Panc1 (cell line): ENCODE results near the gene SETDB2. TPM values are rescaled to one million over a fixed set of nuclear protein-coding genes. Genes with fewer than 3 reads are reported as not detected.

Experiments
- ATAC-seq: fragments of 200-7000 bp; cut with Tn5 transposase; 2 replicates; pipeline ENCODE4 v1.9.1; 2020; ENCODE audit warnings: mild to moderate bottlenecking, moderate library complexity
- BruUV-seq: library from RNA; stranded (reverse); fragments of 400-500 nt; replicated peaks from 2 replicates; lab custom pipeline; 2021; lab: Mats Ljungman, UMichigan
- CTCF ChIA-PET: fragments of 300-600 bp; sonication (Branson Sonifier 250); formaldehyde crosslinking; loops from one replicate; lab custom pipeline; 2022; ENCODE audit warnings: antibody characterized with exemption; lab: Charles Lee
- POLR2A ChIA-PET: fragments of 300-600 bp; sonication (Branson Sonifier 250); formaldehyde crosslinking; loops from one replicate; lab custom pipeline; 2022; ENCODE audit warnings: antibody characterized with exemption; lab: Charles Lee
- DNase-seq: peaks from one replicate; pipeline ENCODE4 v3.0.0-alpha.2; 2010; ENCODE audit warnings: low read depth, low spot score
- H3K27ac ChIP-seq: 2 replicates; pipeline ENCODE4 v1.5.1; 2011; ENCODE audit warnings: mild to moderate bottlenecking, low read length, inconsistent platforms
- H3K27me3 ChIP-seq: fragments of 200-500 bp; sonication (Bioruptor generic); 2 replicates; pipeline ENCODE4 v1.6.0; 2014; ENCODE audit warnings: low read length, inconsistent platforms; ENCODE audit not compliant: control insufficient read depth, insufficient read depth
- H3K36me3 ChIP-seq: fragments of 200-500 bp; sonication (Bioruptor generic); 2 replicates; pipeline ENCODE4 v1.5.1; 2014; ENCODE audit warnings: inconsistent platforms, mild to moderate bottlenecking, low read length, moderate library complexity; ENCODE audit not compliant: control insufficient read depth, insufficient read depth
- H3K4me1 ChIP-seq: 2 replicates; pipeline ENCODE4 v1.5.1; 2011; ENCODE audit warnings: inconsistent platforms, mild to moderate bottlenecking, low read length, moderate library complexity; ENCODE audit not compliant: control insufficient read depth, insufficient read depth
- H3K4me3 ChIP-seq, 2 experiments: 2 replicates each; pipeline ENCODE4 v1.5.1; 2011 to 2012; ENCODE audit warnings: low read depth in 2 of 2, low read length in 2 of 2, mild to moderate bottlenecking in 2 of 2, inconsistent platforms in 1 of 2, moderate library complexity in 1 of 2
- H3K9me3 ChIP-seq: fragments of 200-500 bp; sonication (Bioruptor generic); 2 replicates; pipeline ENCODE4 v1.5.1; 2014; ENCODE audit warnings: low read depth, mild to moderate bottlenecking, inconsistent platforms, low read length, moderate library complexity; ENCODE audit not compliant: control insufficient read depth, insufficient read depth
- POLR2AphosphoS5 ChIP-seq: IDR thresholded peaks from 2 replicates; pipeline ENCODE4 v1.6.1; 2012; ENCODE audit warnings: mild to moderate bottlenecking, low read depth, low read length, moderate library complexity
- SIN3A ChIP-seq: IDR thresholded peaks from 2 replicates; pipeline ENCODE4 v1.6.1; 2012; ENCODE audit warnings: low read depth, mild to moderate bottlenecking, low read length, moderate library complexity, borderline replicate concordance; ENCODE audit not compliant: insufficient read depth
- TCF7L2 ChIP-seq: IDR thresholded peaks from 2 replicates; pipeline ENCODE4 v1.6.1; 2011; ENCODE audit warnings: mild to moderate bottlenecking, low read depth, low read length, inconsistent platforms
- in situ Hi-C: cut with HindIII; loops from 2 replicates; pipeline ENCODE4 v1.10.0; 2016; ENCODE audit warnings: low sequenced_read_pairs, low pct_unique_long_range_greater_than_20kb
- intact Hi-C: fragments of 100-400 bp; cut with micrococcal nuclease; formaldehyde crosslinking; loops from one replicate; pipeline ENCODE4 v1.10.0; 2022; ENCODE audit not compliant: unreplicated experiment
- total RNA-seq: library from RNA; stranded (reverse); gene quantifications from one replicate; pipeline ENCODE4 v1.2.1, GENCODE V29; 2021; ENCODE audit not compliant: unreplicated experiment
- TF ChIP-seq, protein P1 (sequence below), 2 experiments: IDR thresholded peaks; 2 replicates each; pipeline ENCODE4 v1.6.1; 2011 to 2012; ENCODE audit warnings: low read depth in 2 of 2, control low read depth in 1 of 2, low read length in 1 of 2, mild to moderate bottlenecking in 1 of 2, moderate library complexity in 1 of 2; ENCODE audit not compliant: insufficient read depth in 1 of 2
- TF ChIP-seq, protein P2 (sequence below): fragments of 450-650 bp; IDR thresholded peaks from 2 replicates; pipeline ENCODE4 v1.5.1; 2017; ENCODE audit warnings: mild to moderate bottlenecking

SETDB2 gene
- total RNA-seq, 1 experiment from 2014 or later, result 6.1 TPM

DNA sequence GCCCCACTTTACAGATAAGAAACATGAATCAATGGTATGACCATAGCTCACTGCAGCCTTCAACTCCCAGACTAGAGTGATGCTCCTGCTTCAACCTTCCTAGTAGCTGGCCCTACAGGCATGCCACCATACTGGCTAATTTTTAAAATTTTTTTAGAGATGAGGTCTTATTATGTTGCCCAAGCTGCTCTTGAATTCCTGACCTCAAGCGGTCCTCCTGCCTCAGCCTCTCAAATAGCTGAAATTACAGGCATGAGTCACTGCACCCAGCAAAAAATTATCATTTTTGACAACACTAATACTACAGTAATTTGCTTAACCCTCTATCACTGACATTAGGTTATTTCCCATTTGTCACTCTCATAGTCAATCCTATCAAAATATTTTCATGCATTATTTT is 15.0 kb upstream of the SETDB2 start:
- Histone ChIP-seq H3K9me3 (no peaks in the 10 kb centered on the region), H3K27ac (no peak overlapping the region), H3K36me3 (no peaks in the 10 kb centered on the region), H3K4me3 (no peak overlapping the region), H3K27me3 (no peaks in the 10 kb centered on the region), H3K4me1 (no peaks in the 10 kb centered on the region)
- ChIA-PET CTCF (no interaction called here), POLR2A (no interaction called here)
- TF ChIP-seq, protein P1, sequence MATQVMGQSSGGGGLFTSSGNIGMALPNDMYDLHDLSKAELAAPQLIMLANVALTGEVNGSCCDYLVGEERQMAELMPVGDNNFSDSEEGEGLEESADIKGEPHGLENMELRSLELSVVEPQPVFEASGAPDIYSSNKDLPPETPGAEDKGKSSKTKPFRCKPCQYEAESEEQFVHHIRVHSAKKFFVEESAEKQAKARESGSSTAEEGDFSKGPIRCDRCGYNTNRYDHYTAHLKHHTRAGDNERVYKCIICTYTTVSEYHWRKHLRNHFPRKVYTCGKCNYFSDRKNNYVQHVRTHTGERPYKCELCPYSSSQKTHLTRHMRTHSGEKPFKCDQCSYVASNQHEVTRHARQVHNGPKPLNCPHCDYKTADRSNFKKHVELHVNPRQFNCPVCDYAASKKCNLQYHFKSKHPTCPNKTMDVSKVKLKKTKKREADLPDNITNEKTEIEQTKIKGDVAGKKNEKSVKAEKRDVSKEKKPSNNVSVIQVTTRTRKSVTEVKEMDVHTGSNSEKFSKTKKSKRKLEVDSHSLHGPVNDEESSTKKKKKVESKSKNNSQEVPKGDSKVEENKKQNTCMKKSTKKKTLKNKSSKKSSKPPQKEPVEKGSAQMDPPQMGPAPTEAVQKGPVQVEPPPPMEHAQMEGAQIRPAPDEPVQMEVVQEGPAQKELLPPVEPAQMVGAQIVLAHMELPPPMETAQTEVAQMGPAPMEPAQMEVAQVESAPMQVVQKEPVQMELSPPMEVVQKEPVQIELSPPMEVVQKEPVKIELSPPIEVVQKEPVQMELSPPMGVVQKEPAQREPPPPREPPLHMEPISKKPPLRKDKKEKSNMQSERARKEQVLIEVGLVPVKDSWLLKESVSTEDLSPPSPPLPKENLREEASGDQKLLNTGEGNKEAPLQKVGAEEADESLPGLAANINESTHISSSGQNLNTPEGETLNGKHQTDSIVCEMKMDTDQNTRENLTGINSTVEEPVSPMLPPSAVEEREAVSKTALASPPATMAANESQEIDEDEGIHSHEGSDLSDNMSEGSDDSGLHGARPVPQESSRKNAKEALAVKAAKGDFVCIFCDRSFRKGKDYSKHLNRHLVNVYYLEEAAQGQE (IDR thresholded peaks at IDR 0.05; ENCODE audit: insufficient read depth in 1 of 2, low read depth in 2 of 2, low read length in 1 of 2), result no peak
- TF ChIP-seq, protein P2, sequence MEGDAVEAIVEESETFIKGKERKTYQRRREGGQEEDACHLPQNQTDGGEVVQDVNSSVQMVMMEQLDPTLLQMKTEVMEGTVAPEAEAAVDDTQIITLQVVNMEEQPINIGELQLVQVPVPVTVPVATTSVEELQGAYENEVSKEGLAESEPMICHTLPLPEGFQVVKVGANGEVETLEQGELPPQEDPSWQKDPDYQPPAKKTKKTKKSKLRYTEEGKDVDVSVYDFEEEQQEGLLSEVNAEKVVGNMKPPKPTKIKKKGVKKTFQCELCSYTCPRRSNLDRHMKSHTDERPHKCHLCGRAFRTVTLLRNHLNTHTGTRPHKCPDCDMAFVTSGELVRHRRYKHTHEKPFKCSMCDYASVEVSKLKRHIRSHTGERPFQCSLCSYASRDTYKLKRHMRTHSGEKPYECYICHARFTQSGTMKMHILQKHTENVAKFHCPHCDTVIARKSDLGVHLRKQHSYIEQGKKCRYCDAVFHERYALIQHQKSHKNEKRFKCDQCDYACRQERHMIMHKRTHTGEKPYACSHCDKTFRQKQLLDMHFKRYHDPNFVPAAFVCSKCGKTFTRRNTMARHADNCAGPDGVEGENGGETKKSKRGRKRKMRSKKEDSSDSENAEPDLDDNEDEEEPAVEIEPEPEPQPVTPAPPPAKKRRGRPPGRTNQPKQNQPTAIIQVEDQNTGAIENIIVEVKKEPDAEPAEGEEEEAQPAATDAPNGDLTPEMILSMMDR, result no peak
- TF ChIP-seq POLR2AphosphoS5 (no peak), SIN3A (no peak), TCF7L2 (no peak)
- intact Hi-C loops, result no loop called here
- BruUV-seq, result no TSS peak
- no peak for ATAC-seq
- in situ Hi-C loops, result no loop called here
- no peak for DNase-seq

DNA sequence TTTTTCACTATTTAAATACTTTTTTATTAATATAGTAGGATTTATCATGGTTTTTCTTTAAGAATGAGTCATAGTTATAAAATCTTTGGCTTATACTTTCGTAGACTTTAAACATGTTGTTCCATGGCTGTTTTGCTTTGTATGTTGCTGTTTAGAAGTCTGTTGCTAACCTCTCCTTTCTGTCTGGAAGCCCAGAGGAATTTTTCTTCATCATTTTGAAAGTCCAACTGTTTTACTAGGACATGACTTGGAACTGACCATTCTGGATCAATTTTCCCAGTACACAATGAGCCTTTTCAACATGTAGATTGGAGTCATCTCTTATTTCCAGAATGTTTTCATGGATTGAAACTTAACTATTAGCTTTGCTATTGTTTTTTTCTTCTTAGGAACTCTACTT is 8.1 kb upstream of the SETDB2 start:
- DNase-seq (no peak), ATAC-seq (no peak)
- no peaks in the 10 kb centered on the region for H3K4me1 ChIP-seq
- TF ChIP-seq TCF7L2 (no peak), POLR2AphosphoS5 (no peak)
- TF ChIP-seq, protein P1 (IDR thresholded peaks at IDR 0.05; ENCODE audit: insufficient read depth in 1 of 2, low read depth in 2 of 2, low read length in 1 of 2), result no peak
- TF ChIP-seq, protein P2, result no peak
- POLR2A ChIA-PET, result interaction anchor here (0.6 kb wide), 1 partner anchor 61 kb away, joined by 4 read pairs; no protein-coding TSS in a partner anchor
- BruUV-seq, result no TSS peak
- CTCF ChIA-PET, result no interaction called here
- in situ Hi-C loops (no loop called here), intact Hi-C loops (loop anchor here (5.0 kb wide), 1 partner anchor 134 kb away; no protein-coding TSS in a partner anchor)
- no peak overlapping the region for H3K27ac ChIP-seq
- H3K27me3 ChIP-seq, result no peaks in the 10 kb centered on the region
- H3K4me3 ChIP-seq, result no peak overlapping the region
- no peaks in the 10 kb centered on the region for H3K36me3 ChIP-seq
- H3K9me3 ChIP-seq, result no peaks in the 10 kb centered on the region
